Ishikawa (cell line): ENCODE measurements around the gene OPCML.

Experiments
- CEBPB ChIP-seq: IDR thresholded peaks from 2 replicates; pipeline ENCODE4 v1.6.1; 2012
- EGR1 ChIP-seq: IDR thresholded peaks from 2 replicates; pipeline ENCODE4 v1.6.1; 2012
- EP300 ChIP-seq: IDR thresholded peaks from 2 replicates; pipeline ENCODE4 v1.6.1; 2012; ENCODE audit warnings: borderline replicate concordance
- MAX ChIP-seq: IDR thresholded peaks from 2 replicates; pipeline ENCODE4 v1.6.1; 2012
- NFIC ChIP-seq: IDR thresholded peaks from 2 replicates; pipeline ENCODE4 v1.6.1; 2012
- RAD21 ChIP-seq: IDR thresholded peaks from 2 replicates; pipeline ENCODE4 v1.6.1; 2012; ENCODE audit warnings: low read depth
- TAF1 ChIP-seq: IDR thresholded peaks from 2 replicates; pipeline ENCODE4 v1.6.1; 2012; ENCODE audit warnings: low read depth, mild to moderate bottlenecking
- TCF12 ChIP-seq: IDR thresholded peaks from 2 replicates; pipeline ENCODE4 v1.6.1; 2012; ENCODE audit warnings: low read depth
- YY1 ChIP-seq: IDR thresholded peaks from 2 replicates; pipeline ENCODE4 v1.6.1; 2012; ENCODE audit warnings: low read depth
- ZBTB7A ChIP-seq: IDR thresholded peaks from 2 replicates; pipeline ENCODE4 v1.6.1; 2012; ENCODE audit warnings: low read depth
- TF ChIP-seq, protein P1 (sequence below): IDR thresholded peaks from 2 replicates; pipeline ENCODE4 v1.6.1; 2012; ENCODE audit warnings: low read depth, mild to moderate bottlenecking
- TF ChIP-seq, protein P2 (sequence below): IDR thresholded peaks from 2 replicates; pipeline ENCODE4 v1.6.1; 2012

DNA sequence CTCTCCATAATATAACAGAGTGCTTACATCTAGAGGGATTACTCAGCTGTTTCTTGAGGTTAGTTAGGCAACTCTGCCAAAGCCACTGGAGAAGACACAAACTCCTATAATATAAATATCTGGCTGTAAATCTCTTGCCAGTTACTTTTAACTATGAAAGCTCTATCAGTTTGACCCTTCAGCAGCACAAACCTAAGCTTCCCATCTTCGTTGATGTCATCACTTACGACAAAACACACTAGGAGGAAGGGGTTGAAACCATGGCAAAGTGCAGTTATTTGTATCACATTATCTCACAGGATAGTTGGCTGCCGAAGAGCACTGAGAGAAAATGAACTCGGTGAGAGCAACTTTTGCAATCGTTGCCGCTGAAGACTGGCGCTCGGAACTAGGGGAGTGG, 922.1 kb downstream of the OPCML start:
- no peak for TF ChIP-seq EP300
- TF ChIP-seq CEBPB: no peak
- TF ChIP-seq YY1: no peak
- TF ChIP-seq EGR1: no peak
- TF ChIP-seq NFIC: no peak
- TF ChIP-seq, protein P1, sequence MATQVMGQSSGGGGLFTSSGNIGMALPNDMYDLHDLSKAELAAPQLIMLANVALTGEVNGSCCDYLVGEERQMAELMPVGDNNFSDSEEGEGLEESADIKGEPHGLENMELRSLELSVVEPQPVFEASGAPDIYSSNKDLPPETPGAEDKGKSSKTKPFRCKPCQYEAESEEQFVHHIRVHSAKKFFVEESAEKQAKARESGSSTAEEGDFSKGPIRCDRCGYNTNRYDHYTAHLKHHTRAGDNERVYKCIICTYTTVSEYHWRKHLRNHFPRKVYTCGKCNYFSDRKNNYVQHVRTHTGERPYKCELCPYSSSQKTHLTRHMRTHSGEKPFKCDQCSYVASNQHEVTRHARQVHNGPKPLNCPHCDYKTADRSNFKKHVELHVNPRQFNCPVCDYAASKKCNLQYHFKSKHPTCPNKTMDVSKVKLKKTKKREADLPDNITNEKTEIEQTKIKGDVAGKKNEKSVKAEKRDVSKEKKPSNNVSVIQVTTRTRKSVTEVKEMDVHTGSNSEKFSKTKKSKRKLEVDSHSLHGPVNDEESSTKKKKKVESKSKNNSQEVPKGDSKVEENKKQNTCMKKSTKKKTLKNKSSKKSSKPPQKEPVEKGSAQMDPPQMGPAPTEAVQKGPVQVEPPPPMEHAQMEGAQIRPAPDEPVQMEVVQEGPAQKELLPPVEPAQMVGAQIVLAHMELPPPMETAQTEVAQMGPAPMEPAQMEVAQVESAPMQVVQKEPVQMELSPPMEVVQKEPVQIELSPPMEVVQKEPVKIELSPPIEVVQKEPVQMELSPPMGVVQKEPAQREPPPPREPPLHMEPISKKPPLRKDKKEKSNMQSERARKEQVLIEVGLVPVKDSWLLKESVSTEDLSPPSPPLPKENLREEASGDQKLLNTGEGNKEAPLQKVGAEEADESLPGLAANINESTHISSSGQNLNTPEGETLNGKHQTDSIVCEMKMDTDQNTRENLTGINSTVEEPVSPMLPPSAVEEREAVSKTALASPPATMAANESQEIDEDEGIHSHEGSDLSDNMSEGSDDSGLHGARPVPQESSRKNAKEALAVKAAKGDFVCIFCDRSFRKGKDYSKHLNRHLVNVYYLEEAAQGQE: no peak
- TF ChIP-seq TAF1: no peak
- TF ChIP-seq MAX: no peak
- TF ChIP-seq, protein P2, sequence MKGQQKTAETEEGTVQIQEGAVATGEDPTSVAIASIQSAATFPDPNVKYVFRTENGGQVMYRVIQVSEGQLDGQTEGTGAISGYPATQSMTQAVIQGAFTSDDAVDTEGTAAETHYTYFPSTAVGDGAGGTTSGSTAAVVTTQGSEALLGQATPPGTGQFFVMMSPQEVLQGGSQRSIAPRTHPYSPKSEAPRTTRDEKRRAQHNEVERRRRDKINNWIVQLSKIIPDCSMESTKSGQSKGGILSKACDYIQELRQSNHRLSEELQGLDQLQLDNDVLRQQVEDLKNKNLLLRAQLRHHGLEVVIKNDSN: no peak
- TF ChIP-seq ZBTB7A: no peak
- TF ChIP-seq RAD21: no peak
- no peak for TF ChIP-seq TCF12
